Measurements from ENCODE around the gene TREM2.

DNA sequence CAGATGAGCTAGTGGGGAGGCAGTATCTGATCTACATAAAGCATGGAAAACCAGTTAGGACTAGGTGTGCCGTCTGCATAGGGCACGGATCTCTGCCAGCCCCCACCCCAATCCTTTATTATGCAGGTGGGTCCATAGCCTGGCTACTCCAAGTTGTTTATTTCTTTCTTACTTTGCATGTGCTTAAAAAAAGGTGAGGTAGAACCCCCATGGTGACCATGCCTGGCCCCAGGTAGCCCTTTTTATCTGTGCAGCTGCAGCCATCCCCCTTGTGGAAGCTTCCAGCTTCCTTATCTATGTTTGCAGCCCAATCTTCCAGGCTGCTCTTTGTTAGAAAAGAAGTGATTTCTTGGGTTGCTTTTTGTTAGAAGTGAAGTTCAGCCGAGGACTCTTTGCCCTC lies 9.0 kb upstream of the TREM2 start:
- TF ChIP-seq, protein P1, sequence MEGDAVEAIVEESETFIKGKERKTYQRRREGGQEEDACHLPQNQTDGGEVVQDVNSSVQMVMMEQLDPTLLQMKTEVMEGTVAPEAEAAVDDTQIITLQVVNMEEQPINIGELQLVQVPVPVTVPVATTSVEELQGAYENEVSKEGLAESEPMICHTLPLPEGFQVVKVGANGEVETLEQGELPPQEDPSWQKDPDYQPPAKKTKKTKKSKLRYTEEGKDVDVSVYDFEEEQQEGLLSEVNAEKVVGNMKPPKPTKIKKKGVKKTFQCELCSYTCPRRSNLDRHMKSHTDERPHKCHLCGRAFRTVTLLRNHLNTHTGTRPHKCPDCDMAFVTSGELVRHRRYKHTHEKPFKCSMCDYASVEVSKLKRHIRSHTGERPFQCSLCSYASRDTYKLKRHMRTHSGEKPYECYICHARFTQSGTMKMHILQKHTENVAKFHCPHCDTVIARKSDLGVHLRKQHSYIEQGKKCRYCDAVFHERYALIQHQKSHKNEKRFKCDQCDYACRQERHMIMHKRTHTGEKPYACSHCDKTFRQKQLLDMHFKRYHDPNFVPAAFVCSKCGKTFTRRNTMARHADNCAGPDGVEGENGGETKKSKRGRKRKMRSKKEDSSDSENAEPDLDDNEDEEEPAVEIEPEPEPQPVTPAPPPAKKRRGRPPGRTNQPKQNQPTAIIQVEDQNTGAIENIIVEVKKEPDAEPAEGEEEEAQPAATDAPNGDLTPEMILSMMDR (IDR thresholded peaks at IDR 0.05; ENCODE audit: insufficient read depth, low read depth, low read length), result no peak
- no peak for TF ChIP-seq EZH2 (IDR thresholded peaks at IDR 0.05; ENCODE audit: insufficient read depth, low read length)

Measured in astrocyte (in vitro differentiated cells and primary cell).